GM20431 (cell line): Measurements from ENCODE around the gene PRIMPOL.
"Not testable (repeated sequence)": the region's sequence is repeated elsewhere in the genome, so short reads cannot be mapped to it uniquely, and the experiment has no call there.

ENCODE experiments used
- in situ Hi-C: fragments of 300-500 bp; cut with MseI, MboI; formaldehyde crosslinking; loops from one replicate; pipeline ENCODE4 v1.15.0; 2020; ENCODE audit warnings: low sequenced_read_pairs; ENCODE audit not compliant: unreplicated experiment

PRIMPOL gene

GRCh38 chr4:184697956-184698355 is 48.4 kb downstream of the PRIMPOL start:
- in situ Hi-C loops, result no loop called here

GRCh38 chr4:184699941-184700340 is 50.4 kb downstream of the PRIMPOL start:
- in situ Hi-C loops, result no loop called here

GRCh38 chr4:184702114-184702513 is 52.6 kb downstream of the PRIMPOL start:
- in situ Hi-C loops, result no loop called here

GRCh38 chr4:184705692-184706091 is 56.2 kb downstream of the PRIMPOL start:
- in situ Hi-C loops, result no loop called here

- in situ Hi-C loops, result no loop called here
Observed at GRCh38 chr4:184706453-184706852, 56.9 kb downstream of the PRIMPOL start.

- in situ Hi-C loops, result no loop called here
Observed at GRCh38 chr4:184712322-184712721, 62.8 kb downstream of the PRIMPOL start.

- in situ Hi-C loops, result no loop called here
Observed at GRCh38 chr4:184713887-184714286, 64.3 kb downstream of the PRIMPOL start.

GRCh38 chr4:184715526-184715925 is 66.0 kb downstream of the PRIMPOL start:
- in situ Hi-C loops, result no loop called here

- in situ Hi-C loops, result no loop called here
Observed at GRCh38 chr4:184719407-184719806, 69.9 kb downstream of the PRIMPOL start.

- in situ Hi-C loops, result no loop called here
Observed at GRCh38 chr4:184721254-184721653, 71.7 kb downstream of the PRIMPOL start.

GRCh38 chr4:184722798-184723197 is 73.3 kb downstream of the PRIMPOL start:
- in situ Hi-C loops, result no loop called here

GRCh38 chr4:184727430-184727829 is 77.9 kb downstream of the PRIMPOL start:
- in situ Hi-C loops, result no loop called here

GRCh38 chr4:184728858-184729257 is 79.3 kb downstream of the PRIMPOL start:
- in situ Hi-C loops, result no loop called here

- in situ Hi-C loops, result no loop called here
Observed at GRCh38 chr4:184729946-184730345, 80.4 kb downstream of the PRIMPOL start.

- in situ Hi-C loops, result no loop called here
Observed at GRCh38 chr4:184731056-184731455, 81.5 kb downstream of the PRIMPOL start.

- in situ Hi-C loops, result no loop called here
Observed at GRCh38 chr4:184732126-184732525, 82.6 kb downstream of the PRIMPOL start.

GRCh38 chr4:184733654-184734524 is 84.4 kb downstream of the PRIMPOL start, which contains the start of gene CENPU:
Gene CENPU (minus strand): TSS chr4:184734096. CDS start chr4:184734062, 34 bp downstream.
- in situ Hi-C loops, result no loop called here

GRCh38 chr4:184734758-184735157 is 85.2 kb downstream of the PRIMPOL start:
- in situ Hi-C loops, result no loop called here

- in situ Hi-C loops, result not testable (repeated sequence)
Observed at GRCh38 chr4:184739575-184739974, 90.0 kb downstream of the PRIMPOL start.

GRCh38 chr4:184740980-184741391 is 91.4 kb downstream of the PRIMPOL start:
- in situ Hi-C loops, result no loop called here

- in situ Hi-C loops, result not testable (repeated sequence)
Observed at GRCh38 chr4:184741651-184742050, 92.1 kb downstream of the PRIMPOL start.

GRCh38 chr4:184743650-184744049 is 94.1 kb downstream of the PRIMPOL start:
- in situ Hi-C loops, result no loop called here
